Thyroid gland (tissue), 4 donors: Measurements from ENCODE around the gene PRSS21.

ENCODE experiments used
- CTCF ChIP-seq, 6 experiments: fragments of 200-600 bp in 3 of 6; fragments of 450-650 bp in 3 of 6; sonication (generic) in 3 of 6; IDR thresholded peaks; one replicate each; pipeline ENCODE4 v1.5.1; 2016 to 2019; ENCODE audit warnings: antibody characterized with exemption in 6 of 6, mild to moderate bottlenecking in 2 of 6, inconsistent platforms in 1 of 6, moderate library complexity in 1 of 6
- POLR2A ChIP-seq, 2 donors: fragments of 450-650 bp; IDR thresholded peaks; one replicate each; pipeline ENCODE4 v1.6.1; 2017; ENCODE audit warnings: antibody characterized with exemption in 2 of 2, mild to moderate bottlenecking in 2 of 2, moderate library complexity in 1 of 2

DNA sequence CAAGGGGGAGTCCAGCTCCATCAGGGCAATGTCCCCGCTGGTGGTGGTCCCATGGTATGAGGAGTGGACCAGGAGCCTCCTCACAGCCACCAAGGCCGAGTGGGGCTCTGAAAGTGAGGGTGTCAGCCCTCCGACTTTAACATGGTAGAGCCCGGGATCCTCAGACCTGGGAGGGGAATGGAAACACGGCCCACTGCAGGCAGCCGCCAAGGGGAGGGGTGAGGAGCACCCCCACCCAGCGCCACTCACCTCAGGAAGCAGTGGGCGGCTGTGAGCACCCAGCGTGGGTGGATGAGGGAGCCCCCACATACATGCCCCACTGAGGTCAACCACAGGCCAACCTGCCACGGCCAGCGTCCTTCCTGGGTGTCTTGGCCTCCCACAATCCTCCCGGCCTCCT is 23.9 kb downstream of the PRSS21 start:
- TF ChIP-seq CTCF (IDR thresholded peaks at IDR 0.05) (no peak), POLR2A (IDR thresholded peaks at IDR 0.05) (no peak)
